Fibroblast of villous mesenchyme (primary cell): ENCODE results near the gene INSIG1. TPM values are rescaled to one million over a fixed set of nuclear protein-coding genes. Genes with fewer than 3 reads are reported as not detected.

ENCODE experiments used
- DNase-seq: peaks from one replicate; pipeline ENCODE4 v3.0.0-alpha.2; 2010; ENCODE audit warnings: low read depth
- H3K4me3 ChIP-seq: 2 replicates; pipeline ENCODE4 v1.5.1; 2011; ENCODE audit warnings: low read depth, mild to moderate bottlenecking, low read length
- CTCF ChIP-seq: IDR thresholded peaks from 2 replicates; pipeline ENCODE4 v1.5.1; 2012; ENCODE audit warnings: low read depth, mild to moderate bottlenecking, low read length; ENCODE audit not compliant: insufficient read depth
- total RNA-seq: library from RNA; depleted of rRNA; stranded (reverse); fragments of >200 nt; gene quantifications from 2 replicates; pipeline ENCODE4 v1.2.3, GENCODE V29; 2012

INSIG1 gene
- total RNA-seq, 1 donor: 389 TPM

GRCh38 chr7:155278921-155279320, 18.8 kb upstream of the INSIG1 start:
- no peak for TF ChIP-seq CTCF

GRCh38 chr7:155279787-155280445, 17.8 kb upstream of the INSIG1 start:
- no peak for DNase-seq
- H3K4me3 ChIP-seq: no peak overlapping the region
- TF ChIP-seq CTCF: no peak

More at GRCh38 chr7:155278921-155279320, 18.8 kb upstream of the INSIG1 start:
- DNase-seq: no peak
- H3K4me3 ChIP-seq: no peak overlapping the region

- no peak overlapping the region for H3K4me3 ChIP-seq
- no peak for TF ChIP-seq CTCF
- DNase-seq: no peak
Measured at GRCh38 chr7:155280446-155281397, 17.0 kb upstream of the INSIG1 start.

- TF ChIP-seq CTCF: no peak
- no peak overlapping the region for H3K4me3 ChIP-seq
- DNase-seq: no peak
Measured at GRCh38 chr7:155281398-155281969, 16.2 kb upstream of the INSIG1 start.

- no peak for DNase-seq
- H3K4me3 ChIP-seq: no peak overlapping the region
- no peak for TF ChIP-seq CTCF
Measured at GRCh38 chr7:155282671-155283070, 15.0 kb upstream of the INSIG1 start.

GRCh38 chr7:155283565-155284194, 14.0 kb upstream of the INSIG1 start:
- no peak for TF ChIP-seq CTCF
- no peak for DNase-seq
- no peak overlapping the region for H3K4me3 ChIP-seq
